IMR-90 (cell line): ENCODE data around the gene PAPSS2. TPM values are rescaled to one million over a fixed set of nuclear protein-coding genes. Genes with fewer than 3 reads are reported as not detected.

Source experiments
- ATAC-seq: fragments of 200-7000 bp; cut with Tn5 transposase; 2 replicates; pipeline ENCODE4 v1.9.1; 2020; ENCODE audit warnings: low read depth, mild to moderate bottlenecking, moderate library complexity
- BruUV-seq: library from RNA; stranded (reverse); fragments of 400-500 nt; replicated peaks from 2 replicates; lab custom pipeline; 2021; lab: Mats Ljungman, UMichigan
- CTCF ChIA-PET: fragments of 300-600 bp; formaldehyde crosslinking; extraction: SDS; loops from one replicate; lab custom pipeline; 2021; ENCODE audit warnings: antibody characterized with exemption; lab: Yijun Ruan, JAX
- POLR2A ChIA-PET: fragments of 300-600 bp; sonication (Branson Sonifier 250); formaldehyde crosslinking; loops from one replicate; lab custom pipeline; 2022; ENCODE audit warnings: antibody characterized with exemption; ENCODE audit not compliant: unreplicated experiment; lab: Charles Lee
- DNase-seq: peaks from one replicate; pipeline ENCODE4 v3.0.0; 2013
- H2AFZ ChIP-seq: replicated peaks from 2 replicates; pipeline ENCODE3; 2013; ENCODE audit warnings: low read length, mild to moderate bottlenecking; ENCODE audit not compliant: poor library complexity
- H2AK5ac ChIP-seq: 2 replicates; pipeline ENCODE4 v1.6.1; 2013; ENCODE audit warnings: low read depth, low read length, inconsistent platforms
- H2AK9ac ChIP-seq: replicated peaks from 2 replicates; pipeline ENCODE3; 2013; ENCODE audit warnings: mild to moderate bottlenecking, low read depth, low read length, moderate library complexity; ENCODE audit not compliant: poor library complexity
- H2BK120ac ChIP-seq: 2 replicates; pipeline ENCODE4 v1.6.1; 2013; ENCODE audit warnings: low read depth, low read length, inconsistent platforms
- H2BK15ac ChIP-seq: 3 replicates; pipeline ENCODE4 v1.6.1; 2013; ENCODE audit warnings: low read depth, low read length, inconsistent platforms
- H2BK20ac ChIP-seq: 2 replicates; pipeline ENCODE4 v1.6.1; 2013; ENCODE audit warnings: low read depth, mild to moderate bottlenecking, inconsistent platforms, low read length, moderate library complexity
- H2BK5ac ChIP-seq: 2 replicates; pipeline ENCODE4 v1.6.1; 2013; ENCODE audit warnings: mild to moderate bottlenecking, low read depth, low read length, inconsistent platforms; ENCODE audit not compliant: poor library complexity, severe bottlenecking
- H3K14ac ChIP-seq: replicated peaks from 2 replicates; pipeline ENCODE4 v1.6.1; 2013; ENCODE audit warnings: low read depth, low read length, inconsistent platforms
- H3K18ac ChIP-seq: 2 replicates; pipeline ENCODE4 v1.6.1; 2013; ENCODE audit warnings: low read depth, low read length, control low read depth
- H3K23ac ChIP-seq: 2 replicates; pipeline ENCODE4 v1.6.1; 2013; ENCODE audit warnings: low read depth, low read length, inconsistent platforms
- H3K27ac ChIP-seq: 2 replicates; pipeline ENCODE4 v1.5.1; 2013; ENCODE audit warnings: mild to moderate bottlenecking, control low read depth, low read length; ENCODE audit not compliant: insufficient read depth
- H3K27me3 ChIP-seq: 2 replicates; pipeline ENCODE4 v1.6.1; 2013; ENCODE audit warnings: low read length; ENCODE audit not compliant: control insufficient read depth, insufficient read depth
- H3K36me3 ChIP-seq: 2 replicates; pipeline ENCODE4 v1.6.1; 2013; ENCODE audit warnings: low read length, mixed read lengths; ENCODE audit not compliant: control insufficient read depth, insufficient read depth
- H3K4ac ChIP-seq: 2 replicates; pipeline ENCODE4 v1.6.1; 2013; ENCODE audit warnings: low read depth, low read length, inconsistent platforms
- H3K4me1 ChIP-seq: 2 replicates; pipeline ENCODE4 v1.6.1; 2013; ENCODE audit warnings: low read length, mixed read lengths; ENCODE audit not compliant: control insufficient read depth, insufficient read depth
- H3K4me2 ChIP-seq: 2 replicates; pipeline ENCODE4 v1.6.1; 2013; ENCODE audit warnings: low read depth, mild to moderate bottlenecking, control low read depth, low read length, moderate library complexity
- H3K4me3 ChIP-seq: 2 replicates; pipeline ENCODE4 v1.5.1; 2013; ENCODE audit warnings: low read depth, mild to moderate bottlenecking, control low read depth, low read length, moderate library complexity; ENCODE audit not compliant: insufficient read depth
- H3K56ac ChIP-seq: 2 replicates; pipeline ENCODE4 v1.6.1; 2013; ENCODE audit warnings: low read length, inconsistent platforms; ENCODE audit not compliant: insufficient read depth; ENCODE audit errors: extremely low read depth
- H3K79me1 ChIP-seq, 2 experiments: 2 replicates each; pipeline ENCODE4 v1.6.1; 2013; ENCODE audit warnings: low read length in 2 of 2, inconsistent platforms in 1 of 2, low read depth in 1 of 2
- H3K9ac ChIP-seq: 2 replicates; pipeline ENCODE4 v1.6.1; 2013; ENCODE audit warnings: low read depth, low read length, control low read depth
- H3K9me1 ChIP-seq: 2 replicates; pipeline ENCODE4 v1.6.1; 2013; ENCODE audit warnings: low read length, inconsistent platforms; ENCODE audit not compliant: insufficient read depth
- H3K9me3 ChIP-seq: 2 replicates; pipeline ENCODE4 v1.6.1; 2013; ENCODE audit warnings: low read length; ENCODE audit not compliant: control insufficient read depth, insufficient read depth
- H4K20me1 ChIP-seq: 2 replicates; pipeline ENCODE4 v1.6.1; 2013; ENCODE audit warnings: low read length, inconsistent platforms; ENCODE audit not compliant: insufficient read depth
- H4K5ac ChIP-seq: 2 replicates; pipeline ENCODE4 v1.6.1; 2013; ENCODE audit warnings: mild to moderate bottlenecking, low read depth, low read length, control low read depth
- H4K8ac ChIP-seq, 2 experiments: 2 replicates each; pipeline ENCODE4 v1.6.1; 2013; ENCODE audit warnings: low read depth in 2 of 2, low read length in 2 of 2, control low read depth in 1 of 2, inconsistent platforms in 1 of 2
- H4K91ac ChIP-seq: 2 replicates; pipeline ENCODE4 v1.6.1; 2013; ENCODE audit warnings: low read depth, low read length, inconsistent platforms; ENCODE audit not compliant: insufficient read depth
- CTCF ChIP-seq: conservative IDR thresholded peaks from 2 replicates; pipeline ENCODE4 v1.5.1; 2012; ENCODE audit warnings: mild to moderate bottlenecking, low read depth, low read length, improper control_type of control experiment
- MAFK ChIP-seq: IDR thresholded peaks from 2 replicates; pipeline ENCODE4 v1.6.1; 2012; ENCODE audit warnings: low read depth, low read length, improper control_type of control experiment
- NFE2L2 ChIP-seq: fragments of 150-350 bp; IDR thresholded peaks from 2 replicates; pipeline ENCODE4 v1.6.1; 2016; ENCODE audit warnings: low read depth, mild to moderate bottlenecking, low read length
- POLR2A ChIP-seq: IDR thresholded peaks from 2 replicates; pipeline ENCODE4 v1.6.1; 2012; ENCODE audit warnings: mild to moderate bottlenecking, low read depth, low read length
- RAD21 ChIP-seq: IDR thresholded peaks from 2 replicates; pipeline ENCODE4 v1.6.1; 2012; ENCODE audit warnings: low read length, improper control_type of control experiment
- USF2 ChIP-seq: fragments of 150-350 bp; IDR thresholded peaks from 2 replicates; pipeline ENCODE4 v1.6.1; 2017; ENCODE audit warnings: mild to moderate bottlenecking, antibody characterized with exemption, low read length, low read depth
- WGBS, 2 experiments: methylation state at CpG; one replicate each; pipeline versions ENCODE4 v1.1.5 to v1.1.7; 2013; ENCODE audit warnings: missing lambda C conversion rate in 2 of 2; ENCODE audit not compliant: insufficient read length in 1 of 2; ENCODE audit errors: extremely low coverage in 2 of 2; 5-methylcytosine and 5-hydroxymethylcytosine counted together
- dilution Hi-C: fragments of 300-500 bp; cut with HindIII; formaldehyde crosslinking; loops from one replicate; pipeline ENCODE4 v1.14.3; 2018; ENCODE audit warnings: low sequenced_read_pairs; ENCODE audit not compliant: unreplicated experiment
- in situ Hi-C: fragments of 300-500 bp; cut with MboI; formaldehyde crosslinking; loops from 3 replicates; pipeline ENCODE4 v1.14.3; 2019; ENCODE audit warnings: low sequenced_read_pairs, inconsistent platforms, mixed read lengths
- intact Hi-C: fragments of 100-400 bp; cut with micrococcal nuclease; formaldehyde crosslinking; loops from 2 replicates; pipeline ENCODE4 v1.10.0; 2022
- polyA plus RNA-seq, 3 experiments: library from polyadenylated mRNA; depleted of rRNA; stranded (reverse); fragments of >200 nt; gene quantifications; 2 replicates each; pipeline ENCODE4 v1.2.3, GENCODE V29; 2012; ENCODE audit warnings: low replicate concordance in 1 of 3
- total RNA-seq: library from RNA; depleted of rRNA; stranded (reverse); fragments of >200 nt; gene quantifications from 2 replicates; pipeline ENCODE4 v1.2.3, GENCODE V29; 2012
- TF ChIP-seq, protein P1 (sequence below): fragments of 150-350 bp; IDR thresholded peaks from 2 replicates; pipeline ENCODE4 v1.6.1; 2016; ENCODE audit warnings: low read depth, mild to moderate bottlenecking, low read length, moderate library complexity, borderline replicate concordance

The PAPSS2 gene
- total and polyA plus RNA-seq, 2 of the 4 experiments (the other 2 are of a cell fraction) = 55.0 to 63.3 TPM

GRCh38 chr10:87712913-87713616 lies 53.4 kb downstream of the PAPSS2 start:
- no peaks in the 10 kb centered on the region for H3K27me3 ChIP-seq
- no peak overlapping the region for H3K18ac ChIP-seq
- H3K4me1 ChIP-seq = no peaks in the 10 kb centered on the region
- no peak overlapping the region for H4K8ac ChIP-seq
- no peak overlapping the region for H3K9ac ChIP-seq
- CTCF ChIA-PET = interaction anchor here (0.7 kb wide), 1 partner anchor 135 kb away, joined by 4 read pairs; no protein-coding TSS in a partner anchor
- no peak overlapping the region for H2BK5ac ChIP-seq
- H3K27ac ChIP-seq = no peak overlapping the region
- no peak overlapping the region for H3K4ac ChIP-seq
- H4K20me1 ChIP-seq = no peaks in the 10 kb centered on the region
- DNase-seq = no peak
- H4K5ac ChIP-seq = no peak overlapping the region
- no peak for ATAC-seq
- H2AFZ ChIP-seq = no peak overlapping the region
- H3K79me1 ChIP-seq = peaks cover 9% of the 10 kb centered on the region in 2 experiments; a peak in 2 of 4 replicates
- H2BK15ac ChIP-seq = no peak overlapping the region
- H3K36me3 ChIP-seq = peaks cover 29% of the 10 kb centered on the region
- no peak overlapping the region for H3K56ac ChIP-seq
- no peak overlapping the region for H2BK20ac ChIP-seq
- no peaks in the 10 kb centered on the region; the same call in 1 of the 2 replicates for H3K9me1 ChIP-seq
- BruUV-seq = no TSS peak
- H2AK9ac ChIP-seq = no peak overlapping the region
- H3K4me3 ChIP-seq = no peak overlapping the region
- H2AK5ac ChIP-seq = no peak overlapping the region
- H3K23ac ChIP-seq = no peak overlapping the region
- H3K14ac ChIP-seq = no peak overlapping the region
- no CpG with 5 or more reads among the region's 11 CpGs for WGBS, 2 experiments
- no peaks in the 10 kb centered on the region for H3K9me3 ChIP-seq
- no peak overlapping the region for H4K91ac ChIP-seq
- dilution Hi-C loops (no loop called here), intact Hi-C loops (no loop called here), in situ Hi-C loops (no loop called here)
- TF ChIP-seq, protein P1, sequence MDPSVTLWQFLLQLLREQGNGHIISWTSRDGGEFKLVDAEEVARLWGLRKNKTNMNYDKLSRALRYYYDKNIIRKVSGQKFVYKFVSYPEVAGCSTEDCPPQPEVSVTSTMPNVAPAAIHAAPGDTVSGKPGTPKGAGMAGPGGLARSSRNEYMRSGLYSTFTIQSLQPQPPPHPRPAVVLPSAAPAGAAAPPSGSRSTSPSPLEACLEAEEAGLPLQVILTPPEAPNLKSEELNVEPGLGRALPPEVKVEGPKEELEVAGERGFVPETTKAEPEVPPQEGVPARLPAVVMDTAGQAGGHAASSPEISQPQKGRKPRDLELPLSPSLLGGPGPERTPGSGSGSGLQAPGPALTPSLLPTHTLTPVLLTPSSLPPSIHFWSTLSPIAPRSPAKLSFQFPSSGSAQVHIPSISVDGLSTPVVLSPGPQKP = no peak
- TF ChIP-seq POLR2A (no peak), CTCF (no peak), USF2 (no peak), NFE2L2 (no peak), MAFK (no peak), RAD21 (no peak)
- no peak overlapping the region for H2BK120ac ChIP-seq
- POLR2A ChIA-PET = interaction anchor here (0.6 kb wide), 1 partner anchor 40 kb away, joined by 6 read pairs; no protein-coding TSS in a partner anchor
- no peak overlapping the region for H3K4me2 ChIP-seq
